Cardiac muscle cell (in vitro differentiated cells and primary cell): ENCODE data around the gene CEP170B. TPM values are rescaled to one million over a fixed set of nuclear protein-coding genes. Genes with fewer than 3 reads are reported as not detected.
"Not testable (repeated sequence)": the region's sequence is repeated elsewhere in the genome, so short reads cannot be mapped to it uniquely, and the experiment has no call there.

Experiments used
- DNase-seq, 2 donors: peaks; one replicate each; pipeline versions ENCODE4 v3.0.0 to v3.0.0-alpha.2; 2010 to 2017; ENCODE audit warnings: low read depth in 1 of 2, low spot score in 1 of 2
- H3K27ac ChIP-seq: fragments of 200-600 bp; sonication (generic); 2 replicates; pipeline ENCODE4 v1.5.1; 2016
- H3K27me3 ChIP-seq: fragments of 200-600 bp; sonication (generic); 2 replicates; pipeline ENCODE4 v1.6.0; 2016; ENCODE audit warnings: control low read depth
- H3K36me3 ChIP-seq: fragments of 200-600 bp; sonication (generic); 2 replicates; pipeline ENCODE4 v1.5.1; 2016; ENCODE audit warnings: control low read depth
- H3K4me1 ChIP-seq: fragments of 200-600 bp; sonication (generic); 2 replicates; pipeline ENCODE4 v1.8.1; 2017; ENCODE audit warnings: low read depth, mild to moderate bottlenecking, mixed run types
- H3K4me3 ChIP-seq: fragments of 200-600 bp; sonication (generic); 2 replicates; pipeline ENCODE4 v1.5.1; 2016; ENCODE audit warnings: mild to moderate bottlenecking
- H3K9me3 ChIP-seq: fragments of 200-600 bp; sonication (generic); 2 replicates; pipeline ENCODE4 v1.5.1; 2017; ENCODE audit warnings: low read depth, mild to moderate bottlenecking, control low read depth
- CTCF ChIP-seq: IDR thresholded peaks from 2 replicates; pipeline ENCODE4 v1.5.1; 2012; ENCODE audit warnings: low read depth, mild to moderate bottlenecking, low read length
- polyA plus RNA-seq: library from polyadenylated mRNA; unstranded; fragments of >200 nt; fragmentation: Nextera tagmentation; extraction: Ambion mirVana; gene quantifications from 2 replicates; pipeline ENCODE4 v1.2.1, GENCODE V29; 2016
- total RNA-seq: library from RNA; depleted of rRNA; stranded (reverse); fragments of >200 nt; gene quantifications from 2 replicates; pipeline ENCODE4 v1.2.3, GENCODE V29; 2016

The CEP170B gene
- total and polyA plus RNA-seq, 2 experiments from 2014 or later, result 8.3 to 39.5 TPM

- DNase-seq, result no peak
- TF ChIP-seq CTCF, result no peak
- no peaks in the 10 kb centered on the region for H3K4me1 ChIP-seq
Observed at GRCh38 chr14:104888489-104889374, 23.7 kb downstream of the CEP170B start.

GRCh38 chr14:104889375-104889757 is 24.3 kb downstream of the CEP170B start:
- Histone ChIP-seq H3K36me3 (peaks cover 15% of the 10 kb centered on the region), H3K27ac (no peak overlapping the region), H3K4me1 (no peaks in the 10 kb centered on the region), H3K9me3 (no peaks in the 10 kb centered on the region), H3K4me3 (no peak overlapping the region), H3K27me3 (no peaks in the 10 kb centered on the region)
- DNase-seq, result no peak
- no peak for TF ChIP-seq CTCF

More at GRCh38 chr14:104888489-104889374, 23.7 kb downstream of the CEP170B start:
- Histone ChIP-seq H3K27me3 (no peaks in the 10 kb centered on the region), H3K27ac (no peak overlapping the region), H3K36me3 (peaks cover 15% of the 10 kb centered on the region), H3K4me3 (no peak overlapping the region), H3K9me3 (no peaks in the 10 kb centered on the region)

GRCh38 chr14:104890292-104890691 is 25.2 kb downstream of the CEP170B start:
- peaks cover 15% of the 10 kb centered on the region for H3K36me3 ChIP-seq
- H3K9me3 ChIP-seq, H3K4me1 ChIP-seq, H3K27ac ChIP-seq, H3K27me3 ChIP-seq, H3K4me3 ChIP-seq, DNase-seq: not testable (repeated sequence)

- H3K4me3 ChIP-seq, result no peak overlapping the region
- TF ChIP-seq CTCF, result no peak
- H3K27ac ChIP-seq, result no peak overlapping the region
- peaks cover 11% of the 10 kb centered on the region for H3K4me1 ChIP-seq
- H3K36me3 ChIP-seq, result peaks cover 11% of the 10 kb centered on the region
- H3K9me3 ChIP-seq, result no peaks in the 10 kb centered on the region
- no peaks in the 10 kb centered on the region for H3K27me3 ChIP-seq
- DNase-seq, result no peak
Observed at GRCh38 chr14:104891121-104891551, 26.1 kb downstream of the CEP170B start.

GRCh38 chr14:104891664-104892530 is 26.8 kb downstream of the CEP170B start:
- Histone ChIP-seq H3K27me3 (no peaks in the 10 kb centered on the region), H3K36me3 (peaks cover 4% of the 10 kb centered on the region), H3K4me1 (peaks cover 11% of the 10 kb centered on the region), H3K9me3 (no peaks in the 10 kb centered on the region), H3K4me3 (no peak overlapping the region), H3K27ac (no peak overlapping the region)
- no peak for DNase-seq
- no peak for TF ChIP-seq CTCF
